Large intestine (tissue), 3 donors: Measurements from ENCODE around the gene SUFU. TPM values are rescaled to one million over a fixed set of nuclear protein-coding genes. Genes with fewer than 3 reads are reported as not detected.

Source experiments
- DNase-seq, 2 donors: peaks; one replicate each; pipeline versions ENCODE4 v3.0.0 to v3.0.0-alpha.2; 2013
- H3K27ac ChIP-seq: one replicate; pipeline ENCODE4 v1.5.1; 2013; ENCODE audit warnings: low read length
- H3K27me3 ChIP-seq: 2 replicates; pipeline ENCODE4 v1.6.1; 2013; ENCODE audit warnings: low read length; ENCODE audit not compliant: control insufficient read depth, insufficient read depth
- H3K36me3 ChIP-seq: 2 replicates; pipeline ENCODE4 v1.6.1; 2013; ENCODE audit warnings: low read length; ENCODE audit not compliant: control insufficient read depth, insufficient read depth
- H3K4me1 ChIP-seq: one replicate; pipeline ENCODE4 v1.6.1; 2013; ENCODE audit warnings: low read length; ENCODE audit not compliant: control insufficient read depth, insufficient read depth
- H3K4me3 ChIP-seq: one replicate; pipeline ENCODE4 v1.5.1; 2013; ENCODE audit warnings: low read length
- H3K9me3 ChIP-seq: one replicate; pipeline ENCODE4 v1.6.1; 2013; ENCODE audit warnings: mild to moderate bottlenecking, low read depth, low read length, moderate library complexity; ENCODE audit not compliant: control insufficient read depth
- WGBS: methylation state at CpG from one replicate; pipeline ENCODE4 v1.1.5; 2013; ENCODE audit warnings: low lambda C conversion rate; ENCODE audit not compliant: insufficient coverage; 5-methylcytosine and 5-hydroxymethylcytosine counted together
- polyA plus RNA-seq: library from polyadenylated mRNA; unstranded; fragments of 120-200 nt; gene quantifications from one replicate; pipeline ENCODE4 v1.2.1, GENCODE V29; 2013

Gene SUFU
- polyA plus RNA-seq, 1 donor, result 12.9 TPM

DNA sequence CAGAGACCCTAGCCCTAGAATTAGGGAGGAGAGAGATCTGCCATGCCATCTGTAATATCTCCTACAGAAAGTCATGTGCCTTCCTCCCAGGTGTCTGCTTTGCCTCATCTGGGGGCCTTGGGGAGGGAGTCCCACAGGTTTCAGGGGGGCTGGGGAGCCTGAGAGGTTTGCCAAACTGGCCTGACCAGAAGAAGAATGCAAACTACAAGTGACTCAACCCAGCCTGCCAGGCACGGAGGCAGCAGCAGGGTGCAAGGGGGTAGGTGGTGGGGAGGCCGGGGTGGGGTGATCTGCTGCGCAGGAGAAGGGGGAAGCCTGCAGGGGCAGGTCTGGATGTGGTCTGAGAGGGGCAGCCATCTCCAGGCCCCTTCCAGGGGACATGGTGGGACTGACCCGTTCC is 130.9 kb downstream of the SUFU start:
- WGBS, result no CpG with 5 or more reads among the region's 4 CpGs
- peaks cover 29% of the 10 kb centered on the region for H3K4me1 ChIP-seq

GRCh38 chr10:102635377-102635776 is 131.6 kb downstream of the SUFU start:
- Histone ChIP-seq H3K27ac (no peak overlapping the region), H3K27me3 (no peaks in the 10 kb centered on the region), H3K9me3 (no peaks in the 10 kb centered on the region), H3K36me3 (peaks cover 19% of the 10 kb centered on the region), H3K4me3 (no peak overlapping the region), H3K4me1 (peaks cover 22% of the 10 kb centered on the region)
- DNase-seq, result no peak
- 80% methylated on average over 1 of the region's 4 CpGs for WGBS

More for the DNA sequence above, 130.9 kb downstream of the SUFU start:
- H3K4me3 ChIP-seq, result no peak overlapping the region
- no peaks in the 10 kb centered on the region for H3K9me3 ChIP-seq
- no peak for DNase-seq
- H3K36me3 ChIP-seq, result peaks cover 25% of the 10 kb centered on the region
- H3K27ac ChIP-seq, result no peak overlapping the region
- H3K27me3 ChIP-seq, result no peaks in the 10 kb centered on the region

GRCh38 chr10:102639537-102639936 is 135.8 kb downstream of the SUFU start:
- no peaks in the 10 kb centered on the region for H3K27me3 ChIP-seq
- no CpG with 5 or more reads among the region's 2 CpGs for WGBS
- H3K27ac ChIP-seq, result no peak overlapping the region
- no peak for DNase-seq
- H3K36me3 ChIP-seq, result no peaks in the 10 kb centered on the region
- H3K4me1 ChIP-seq, result no peaks in the 10 kb centered on the region
- H3K4me3 ChIP-seq, result no peak overlapping the region
- no peaks in the 10 kb centered on the region for H3K9me3 ChIP-seq

DNA sequence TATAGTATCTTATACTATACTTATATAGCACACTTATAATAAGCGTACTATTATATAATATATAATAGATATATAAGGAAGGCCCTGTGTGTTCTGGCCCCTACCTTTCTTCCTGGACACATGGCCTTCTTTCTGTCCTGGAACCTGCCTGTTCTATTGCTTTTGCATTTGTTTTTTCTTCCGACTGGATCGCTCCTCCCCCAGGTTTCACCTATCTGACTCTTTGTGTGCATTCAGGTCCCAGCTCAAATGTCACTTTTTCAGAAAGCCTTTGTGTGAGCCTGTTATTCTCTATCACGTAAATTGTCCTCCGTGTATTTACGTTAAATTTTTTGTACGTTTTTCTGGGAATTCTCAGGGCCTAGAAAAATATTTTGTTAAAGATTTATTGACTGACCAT is 137.6 kb downstream of the SUFU start:
- Histone ChIP-seq H3K4me3 (peak overlapping the region; percentile 96), H3K36me3 (no peaks in the 10 kb centered on the region), H3K27me3 (no peaks in the 10 kb centered on the region), H3K4me1 (peaks cover 1% of the 10 kb centered on the region), H3K9me3 (no peaks in the 10 kb centered on the region), H3K27ac (peak overlapping the region; percentile 90)
- DNase-seq, result peak in 1 of 2 donors; percentile 49
- 0% methylated on average over 1 of the region's 7 CpGs for whole genome bisulfite sequencing

- no CpG with 5 or more reads among the region's 77 CpGs for WGBS
- peak overlapping the region; percentile 96 for H3K4me3 ChIP-seq
- H3K4me1 ChIP-seq, result peaks cover 8% of the 10 kb centered on the region
- peak; percentile 98 for DNase-seq
- H3K36me3 ChIP-seq, result peaks cover 2% of the 10 kb centered on the region
- H3K9me3 ChIP-seq, result no peaks in the 10 kb centered on the region
- H3K27me3 ChIP-seq, result no peaks in the 10 kb centered on the region
- H3K27ac ChIP-seq, result peak overlapping the region; percentile 99
Measured at GRCh38 chr10:102641880-102642735, 138.3 kb downstream of the SUFU start.

DNA sequence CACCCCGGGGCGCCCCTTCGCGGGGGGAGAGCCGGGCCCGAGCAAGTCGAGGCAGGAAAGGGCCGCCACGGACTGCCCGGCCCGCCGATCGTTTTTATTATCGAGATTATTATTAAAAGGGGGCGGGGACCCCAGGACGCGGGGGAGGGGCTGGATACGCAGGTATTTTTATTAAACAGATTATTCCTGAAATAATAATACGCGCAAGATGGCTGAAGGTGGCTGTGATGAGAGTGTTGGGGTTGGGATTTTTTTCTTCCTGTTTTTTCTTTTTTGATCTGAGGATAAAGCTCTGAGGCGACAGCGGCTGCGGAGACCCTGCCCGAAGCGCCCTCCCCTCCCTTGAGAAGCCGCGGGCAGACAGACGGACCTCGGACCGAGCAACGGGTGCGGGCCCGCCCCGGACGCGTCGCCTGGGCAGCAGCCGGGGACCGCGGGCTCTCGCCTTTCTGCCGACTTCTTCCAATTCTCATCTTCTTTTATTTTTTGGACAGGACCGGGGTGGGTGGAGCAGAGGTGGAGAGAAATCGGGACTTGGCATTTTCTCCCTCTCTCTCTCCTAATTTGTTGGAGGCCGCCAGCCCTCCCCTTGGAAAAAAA is 139.1 kb downstream of the SUFU start:
- peak; percentile 47 to 78 for DNase-seq
- H3K4me1 ChIP-seq, result peaks cover 16% of the 10 kb centered on the region
- peak overlapping the region; percentile 96 for H3K4me3 ChIP-seq
- H3K36me3 ChIP-seq, result peaks cover 9% of the 10 kb centered on the region
- no peaks in the 10 kb centered on the region for H3K9me3 ChIP-seq
- WGBS, result no CpG with 5 or more reads among the region's 45 CpGs
- H3K27me3 ChIP-seq, result no peaks in the 10 kb centered on the region
- peak overlapping the region; percentile 99 for H3K27ac ChIP-seq

- H3K4me1 ChIP-seq, result peaks cover 21% of the 10 kb centered on the region
- H3K27me3 ChIP-seq, result no peaks in the 10 kb centered on the region
- DNase-seq, result peak; percentile 52 to 81
- H3K4me3 ChIP-seq, result peak overlapping the region; percentile 96
- peak overlapping the region; percentile 99 for H3K27ac ChIP-seq
- peaks cover 13% of the 10 kb centered on the region for H3K36me3 ChIP-seq
- no peaks in the 10 kb centered on the region for H3K9me3 ChIP-seq
- no CpG with 5 or more reads among the region's 76 CpGs for WGBS
Measured at GRCh38 chr10:102643336-102644065, 139.7 kb downstream of the SUFU start.

DNA sequence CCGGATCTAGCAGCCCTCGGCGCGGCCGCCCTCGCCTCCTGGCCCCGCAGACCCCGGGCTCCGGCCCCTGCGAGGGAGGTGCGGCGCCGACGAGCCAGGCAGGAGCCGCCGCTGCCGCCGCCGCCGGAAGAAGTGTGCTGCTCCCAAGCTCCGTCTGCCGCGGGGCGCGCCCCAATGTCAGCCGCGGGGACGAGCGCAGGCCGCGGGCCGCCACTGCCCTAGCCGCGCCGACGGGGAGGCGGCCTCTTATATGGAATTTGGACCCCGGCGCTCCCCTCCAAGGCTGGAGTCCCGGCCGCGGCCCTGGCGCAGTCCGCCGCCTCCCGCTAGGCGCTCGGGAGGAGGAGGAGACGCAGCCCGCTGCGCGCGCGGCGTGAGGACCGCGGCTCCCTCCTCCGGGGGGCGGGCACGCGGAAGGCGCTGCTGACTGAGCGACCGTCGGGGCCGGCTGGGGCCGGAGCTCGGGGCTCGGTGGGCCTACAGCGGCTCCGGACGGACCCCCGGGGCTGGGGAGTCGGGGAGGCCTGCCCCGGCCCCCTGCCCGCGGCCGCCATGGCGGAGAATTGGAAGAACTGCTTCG is 140.4 kb downstream of the SUFU start, which contains the start of gene TRIM8:
TRIM8 (plus strand) TSS at position 414 of the 580 bp plus-strand sequence; CDS start at position 553, 139 bp downstream.
- no peaks in the 10 kb centered on the region for H3K9me3 ChIP-seq
- H3K4me1 ChIP-seq, result peaks cover 28% of the 10 kb centered on the region
- H3K27me3 ChIP-seq, result no peaks in the 10 kb centered on the region
- peaks cover 19% of the 10 kb centered on the region for H3K36me3 ChIP-seq
- peak; percentile 71 to 89 for DNase-seq
- no CpG with 5 or more reads among the region's 80 CpGs for WGBS
- peak within 1 kb of the TSS; percentile 99 for H3K27ac ChIP-seq
- H3K4me3 ChIP-seq, result peak within 1 kb of the TSS; percentile 63

GRCh38 chr10:102644646-102645387 is 141.0 kb downstream of the SUFU start:
- peak overlapping the region; percentile 63 for H3K4me3 ChIP-seq
- peaks cover 34% of the 10 kb centered on the region for H3K4me1 ChIP-seq
- DNase-seq, result peak; percentile 83 to 88
- H3K27me3 ChIP-seq, result no peaks in the 10 kb centered on the region
- H3K9me3 ChIP-seq, result no peaks in the 10 kb centered on the region
- H3K27ac ChIP-seq, result peak overlapping the region; percentile 99
- peaks cover 19% of the 10 kb centered on the region for H3K36me3 ChIP-seq
- WGBS, result no CpG with 5 or more reads among the region's 62 CpGs
